Measurements from ENCODE around the gene JPH2.

DNA sequence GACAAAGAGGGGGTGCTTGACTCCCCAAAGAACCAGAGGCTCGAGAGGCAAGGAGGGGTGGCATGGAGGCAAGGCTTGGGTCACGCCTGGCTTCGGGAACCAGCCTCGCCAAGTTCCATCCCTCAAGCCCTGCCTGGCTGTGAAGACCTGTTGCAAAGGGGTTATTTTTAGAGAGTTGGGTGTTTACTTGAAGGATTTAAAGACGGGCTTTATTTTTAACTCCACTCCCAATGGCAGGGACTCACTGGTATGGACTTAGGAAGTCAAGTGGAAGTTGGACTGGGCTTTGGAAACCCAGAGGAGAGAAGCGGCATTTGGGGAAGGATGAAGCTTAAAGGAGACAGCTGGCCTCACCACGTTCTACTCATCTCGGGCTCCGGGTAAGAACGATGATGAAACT is 43.1 kb downstream of the JPH2 start:
- TF ChIP-seq, protein P1, sequence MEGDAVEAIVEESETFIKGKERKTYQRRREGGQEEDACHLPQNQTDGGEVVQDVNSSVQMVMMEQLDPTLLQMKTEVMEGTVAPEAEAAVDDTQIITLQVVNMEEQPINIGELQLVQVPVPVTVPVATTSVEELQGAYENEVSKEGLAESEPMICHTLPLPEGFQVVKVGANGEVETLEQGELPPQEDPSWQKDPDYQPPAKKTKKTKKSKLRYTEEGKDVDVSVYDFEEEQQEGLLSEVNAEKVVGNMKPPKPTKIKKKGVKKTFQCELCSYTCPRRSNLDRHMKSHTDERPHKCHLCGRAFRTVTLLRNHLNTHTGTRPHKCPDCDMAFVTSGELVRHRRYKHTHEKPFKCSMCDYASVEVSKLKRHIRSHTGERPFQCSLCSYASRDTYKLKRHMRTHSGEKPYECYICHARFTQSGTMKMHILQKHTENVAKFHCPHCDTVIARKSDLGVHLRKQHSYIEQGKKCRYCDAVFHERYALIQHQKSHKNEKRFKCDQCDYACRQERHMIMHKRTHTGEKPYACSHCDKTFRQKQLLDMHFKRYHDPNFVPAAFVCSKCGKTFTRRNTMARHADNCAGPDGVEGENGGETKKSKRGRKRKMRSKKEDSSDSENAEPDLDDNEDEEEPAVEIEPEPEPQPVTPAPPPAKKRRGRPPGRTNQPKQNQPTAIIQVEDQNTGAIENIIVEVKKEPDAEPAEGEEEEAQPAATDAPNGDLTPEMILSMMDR (IDR thresholded peaks at IDR 0.05), result no peak
- TF ChIP-seq POLR2A (IDR thresholded peaks at IDR 0.05), result no peak
- TF ChIP-seq POLR2AphosphoS5 (IDR thresholded peaks at IDR 0.05), result no peak
